Esophagus (tissue), 2 donors: ENCODE results near the gene RPS24. TPM values are rescaled to one million over a fixed set of nuclear protein-coding genes. Genes with fewer than 3 reads are reported as not detected.
"Not testable (repeated sequence)": the region's sequence is repeated elsewhere in the genome, so short reads cannot be mapped to it uniquely, and the experiment has no call there.

Source experiments
- H3K27ac ChIP-seq, 2 donors: one replicate each; pipeline ENCODE4 v1.5.1; 2013; ENCODE audit warnings: low read depth in 2 of 2, mild to moderate bottlenecking in 2 of 2, inconsistent platforms in 1 of 2, low read length in 1 of 2, moderate library complexity in 1 of 2
- H3K27me3 ChIP-seq, 2 donors: one replicate each; pipeline ENCODE4 v1.6.1; 2013; ENCODE audit warnings: low read length in 2 of 2, control low read depth in 1 of 2, mild to moderate bottlenecking in 1 of 2; ENCODE audit not compliant: insufficient read depth in 2 of 2, control insufficient read depth in 1 of 2
- H3K36me3 ChIP-seq, 2 donors: one replicate each; pipeline ENCODE4 v1.6.1; 2013; ENCODE audit warnings: low read length in 1 of 2; ENCODE audit not compliant: control insufficient read depth in 2 of 2, insufficient read depth in 2 of 2
- H3K4me1 ChIP-seq, 2 donors: one replicate each; pipeline ENCODE4 v1.6.1; 2013; ENCODE audit warnings: low read length in 1 of 2; ENCODE audit not compliant: control insufficient read depth in 2 of 2, insufficient read depth in 2 of 2
- H3K4me3 ChIP-seq, 2 donors: one replicate each; pipeline ENCODE4 v1.5.1; 2013; ENCODE audit warnings: low read length in 2 of 2, mild to moderate bottlenecking in 2 of 2, low read depth in 1 of 2, moderate library complexity in 1 of 2
- H3K9me3 ChIP-seq, 2 donors: one replicate each; pipeline ENCODE4 v1.6.1; 2013; ENCODE audit warnings: mild to moderate bottlenecking in 2 of 2, low read depth in 1 of 2, low read length in 1 of 2, moderate library complexity in 1 of 2; ENCODE audit not compliant: control insufficient read depth in 2 of 2, insufficient read depth in 1 of 2
- WGBS, 2 donors: extraction: QIAGEN DNeasy Blood & Tissue Kit; methylation state at CpG; one replicate each; pipeline ENCODE4 v1.1.7; 2013; 5-methylcytosine and 5-hydroxymethylcytosine counted together
- polyA plus RNA-seq, 2 donors: library from polyadenylated mRNA; stranded (reverse); fragments of 200-250 nt; gene quantifications; one replicate each; pipeline ENCODE4 v1.2.3, GENCODE V29; 2013
- donor health status: healthy with polysubstance abuse.
- donor health status: Bipolar disorder and iron deficiency.

Gene RPS24
- polyA plus RNA-seq, 2 donors, result 5,326 to 6,767 TPM

- not testable (repeated sequence) for H3K4me3 ChIP-seq, H3K9me3 ChIP-seq, H3K4me1 ChIP-seq, H3K27ac ChIP-seq, H3K36me3 ChIP-seq, H3K27me3 ChIP-seq
- WGBS, 2 donors, result no CpG with 5 or more reads among the region's 2 CpGs
These were observed 31.3 kb downstream of the RPS24 start for GRCh38 chr10:78064919-78065318.

GRCh38 chr10:78065611-78066010 lies 31.9 kb downstream of the RPS24 start:
- Histone ChIP-seq H3K4me3 (no peak overlapping the region), H3K4me1 (no peaks in the 10 kb centered on the region), H3K27me3 (no peaks in the 10 kb centered on the region), H3K36me3 (no peaks in the 10 kb centered on the region), H3K9me3 (peaks cover 0 to 2% of the 10 kb centered on the region in 2 donors), H3K27ac (no peak overlapping the region)
- WGBS, 2 donors, result 64 to 72% methylated on average over 2 of the region's 2 CpGs

- peaks cover 0 to 2% of the 10 kb centered on the region in 2 donors for H3K9me3 ChIP-seq
- no peak overlapping the region for H3K27ac ChIP-seq
- H3K36me3 ChIP-seq, result no peaks in the 10 kb centered on the region
- no peak overlapping the region for H3K4me3 ChIP-seq
- WGBS, 2 donors, result 54 to 60% methylated on average over 5 of the region's 5 CpGs
- no peaks in the 10 kb centered on the region for H3K4me1 ChIP-seq
- H3K27me3 ChIP-seq, result no peaks in the 10 kb centered on the region
These were observed 32.3 kb downstream of the RPS24 start for GRCh38 chr10:78066012-78066411.

- no peaks in the 10 kb centered on the region for H3K27me3 ChIP-seq
- no peak overlapping the region for H3K27ac ChIP-seq
- H3K36me3 ChIP-seq, result no peaks in the 10 kb centered on the region
- peaks cover 0 to 2% of the 10 kb centered on the region in 2 donors for H3K9me3 ChIP-seq
- WGBS, 2 donors, result 91 to 92% methylated on average over 11 of the region's 11 CpGs
- H3K4me3 ChIP-seq, result no peak overlapping the region
- H3K4me1 ChIP-seq, result no peaks in the 10 kb centered on the region
These were observed 33.2 kb downstream of the RPS24 start for GRCh38 chr10:78066728-78067430.

- Histone ChIP-seq H3K27me3 (no peaks in the 10 kb centered on the region), H3K9me3 (peaks cover 0 to 2% of the 10 kb centered on the region in 2 donors), H3K4me3 (no peak overlapping the region), H3K4me1 (no peaks in the 10 kb centered on the region), H3K36me3 (no peaks in the 10 kb centered on the region), H3K27ac (no peak overlapping the region)
- WGBS, 2 donors, result 89 to 94% methylated on average over 6 of the region's 6 CpGs
These were observed 35.5 kb downstream of the RPS24 start for GRCh38 chr10:78069151-78069550.

GRCh38 chr10:78070064-78070463 lies 36.4 kb downstream of the RPS24 start:
- not testable (repeated sequence) for H3K4me1 ChIP-seq, H3K36me3 ChIP-seq, H3K9me3 ChIP-seq, H3K27ac ChIP-seq, H3K27me3 ChIP-seq, H3K4me3 ChIP-seq
- 85 to 89% methylated on average over 12 of the region's 12 CpGs for WGBS, 2 donors

GRCh38 chr10:78070726-78071125 lies 37.1 kb downstream of the RPS24 start:
- Histone ChIP-seq H3K36me3 (no peaks in the 10 kb centered on the region), H3K27ac (no peak overlapping the region), H3K9me3 (peaks cover 0 to 2% of the 10 kb centered on the region in 2 donors), H3K4me3 (no peak overlapping the region), H3K4me1 (no peaks in the 10 kb centered on the region), H3K27me3 (no peaks in the 10 kb centered on the region)
- WGBS, 2 donors, result 71 to 93% methylated on average over 3 to 5 of the region's 5 CpGs

- Histone ChIP-seq H3K27ac (no peak overlapping the region), H3K36me3 (no peaks in the 10 kb centered on the region)
- 76 to 78% methylated on average over 4 of the region's 4 CpGs for WGBS, 2 donors
These were observed 37.6 kb downstream of the RPS24 start for GRCh38 chr10:78071140-78071856.

GRCh38 chr10:78071857-78072179 lies 38.2 kb downstream of the RPS24 start:
- Histone ChIP-seq H3K36me3 (no peaks in the 10 kb centered on the region), H3K9me3 (peaks cover 0 to 2% of the 10 kb centered on the region in 2 donors), H3K4me1 (no peaks in the 10 kb centered on the region), H3K27me3 (no peaks in the 10 kb centered on the region), H3K27ac (no peak overlapping the region), H3K4me3 (no peak overlapping the region)
- 85 to 89% methylated on average over 4 of the region's 4 CpGs for WGBS, 2 donors

More at GRCh38 chr10:78071140-78071856, 37.6 kb downstream of the RPS24 start:
- H3K4me1 ChIP-seq, result no peaks in the 10 kb centered on the region
- H3K4me3 ChIP-seq, result no peak overlapping the region
- no peaks in the 10 kb centered on the region for H3K27me3 ChIP-seq
- H3K9me3 ChIP-seq, result peaks cover 0 to 2% of the 10 kb centered on the region in 2 donors

GRCh38 chr10:78072504-78072903 lies 38.8 kb downstream of the RPS24 start:
- Histone ChIP-seq H3K9me3 (peaks cover 0 to 2% of the 10 kb centered on the region in 2 donors), H3K36me3 (no peaks in the 10 kb centered on the region), H3K4me1 (no peaks in the 10 kb centered on the region), H3K27ac (no peak overlapping the region), H3K27me3 (no peaks in the 10 kb centered on the region), H3K4me3 (no peak overlapping the region)
